GM18867 (cell line): ENCODE measurements around the gene KCNJ14.

Source experiments
- ATAC-seq: cut with Tn5 transposase; IDR thresholded peaks from one replicate; pipeline ENCODE4 v1.9.1; 2021; ENCODE audit warnings: mild to moderate bottlenecking, moderate library complexity; ENCODE audit not compliant: unreplicated experiment

The KCNJ14 gene

GRCh38 chr19:48469934-48470680 lies 14.7 kb downstream of the KCNJ14 start:
- ATAC-seq: no peak

DNA sequence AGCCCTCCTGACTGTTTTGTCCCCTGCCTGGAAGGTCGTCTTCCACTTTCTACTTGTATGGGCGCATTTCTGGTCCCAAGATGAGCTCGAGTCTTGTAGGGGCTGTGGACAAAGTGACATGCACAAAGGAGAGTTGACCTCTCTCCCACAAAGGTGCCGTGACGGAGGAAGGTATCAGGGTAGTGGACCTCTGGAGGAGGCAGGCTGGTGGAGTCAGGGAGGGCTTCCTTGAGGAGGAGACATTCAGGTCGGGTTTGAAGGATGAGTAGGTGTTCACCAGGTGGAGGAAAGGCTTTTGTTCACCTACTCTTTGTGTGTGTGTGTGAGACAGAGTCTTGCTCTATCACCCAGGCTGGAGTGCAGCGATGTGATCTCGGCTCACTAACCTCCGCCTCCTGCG lies 15.5 kb downstream of the KCNJ14 start:
- ATAC-seq: no peak

- ATAC-seq: no peak
These were observed 16.5 kb downstream of the KCNJ14 start for GRCh38 chr19:48471836-48472235.

GRCh38 chr19:48473161-48473966 lies 18.0 kb downstream of the KCNJ14 start:
- no peak for ATAC-seq

- ATAC-seq: no peak
These were observed 18.8 kb downstream of the KCNJ14 start for GRCh38 chr19:48474084-48474592.

- no peak for ATAC-seq
These were observed 20.1 kb downstream of the KCNJ14 start for GRCh38 chr19:48475369-48476068.

GRCh38 chr19:48476176-48476575 lies 20.8 kb downstream of the KCNJ14 start:
- no peak for ATAC-seq

DNA sequence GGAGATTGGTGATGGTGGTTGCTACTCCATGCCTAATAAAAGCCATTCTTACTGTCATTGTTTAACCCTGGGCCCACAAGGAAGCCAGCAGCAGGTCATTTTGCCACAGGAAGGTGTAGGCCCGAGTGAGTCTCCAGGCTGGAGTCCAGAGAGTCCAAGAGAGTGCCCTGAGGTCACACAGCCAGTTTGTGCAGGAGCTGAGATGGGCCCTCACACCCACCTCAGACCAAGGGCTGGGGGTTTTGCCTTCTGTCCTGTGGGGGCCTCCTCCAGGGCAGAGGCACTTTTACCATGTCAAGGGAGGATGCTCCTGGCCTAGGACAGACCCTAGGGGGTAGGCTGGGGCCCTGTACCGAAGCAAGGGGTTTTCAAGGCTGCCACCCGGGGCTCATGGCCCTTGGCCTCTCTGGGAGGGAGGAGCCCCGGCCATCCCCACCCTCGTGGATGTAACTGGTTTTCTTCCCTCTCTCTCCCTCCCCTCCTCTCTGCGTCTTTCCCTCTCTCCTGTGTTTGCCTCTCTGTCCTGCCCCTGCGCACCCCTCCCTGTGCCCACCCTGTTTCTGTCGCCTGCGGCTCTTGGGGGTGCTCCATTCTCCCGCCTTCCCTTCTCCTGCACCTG lies 21.8 kb downstream of the KCNJ14 start:
- no peak for ATAC-seq

DNA sequence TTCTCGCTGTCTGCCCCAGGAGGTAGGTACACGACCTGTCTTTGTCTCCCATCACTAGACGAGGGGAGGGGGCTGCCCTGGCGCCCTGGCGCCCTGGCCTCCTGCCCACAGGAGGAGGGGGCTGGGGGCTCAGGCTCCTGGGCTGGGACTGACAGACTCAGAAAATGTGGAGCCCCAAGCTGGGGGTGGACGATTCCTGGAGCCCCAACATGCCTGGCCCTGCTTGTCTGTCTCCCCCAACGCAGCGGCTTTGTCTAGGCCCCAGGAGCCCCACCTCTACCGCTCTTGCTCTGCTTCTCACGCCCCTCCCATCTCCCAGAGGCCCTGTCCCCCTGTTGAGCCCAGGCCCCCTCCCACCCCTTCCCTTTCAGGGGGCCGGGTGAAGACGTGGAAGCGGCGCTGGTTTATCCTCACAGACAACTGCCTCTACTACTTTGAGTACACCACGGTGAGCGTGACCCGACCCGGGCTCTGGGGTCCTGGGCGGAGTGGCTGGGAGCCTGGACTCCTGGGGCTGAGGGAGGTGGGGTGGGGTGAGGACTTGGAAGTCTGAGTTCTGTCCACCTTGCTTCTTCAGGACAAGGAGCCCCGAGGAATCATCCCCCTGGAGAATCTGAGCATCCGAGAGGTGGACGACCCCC lies 22.4 kb downstream of the KCNJ14 start:
- ATAC-seq: no peak

DNA sequence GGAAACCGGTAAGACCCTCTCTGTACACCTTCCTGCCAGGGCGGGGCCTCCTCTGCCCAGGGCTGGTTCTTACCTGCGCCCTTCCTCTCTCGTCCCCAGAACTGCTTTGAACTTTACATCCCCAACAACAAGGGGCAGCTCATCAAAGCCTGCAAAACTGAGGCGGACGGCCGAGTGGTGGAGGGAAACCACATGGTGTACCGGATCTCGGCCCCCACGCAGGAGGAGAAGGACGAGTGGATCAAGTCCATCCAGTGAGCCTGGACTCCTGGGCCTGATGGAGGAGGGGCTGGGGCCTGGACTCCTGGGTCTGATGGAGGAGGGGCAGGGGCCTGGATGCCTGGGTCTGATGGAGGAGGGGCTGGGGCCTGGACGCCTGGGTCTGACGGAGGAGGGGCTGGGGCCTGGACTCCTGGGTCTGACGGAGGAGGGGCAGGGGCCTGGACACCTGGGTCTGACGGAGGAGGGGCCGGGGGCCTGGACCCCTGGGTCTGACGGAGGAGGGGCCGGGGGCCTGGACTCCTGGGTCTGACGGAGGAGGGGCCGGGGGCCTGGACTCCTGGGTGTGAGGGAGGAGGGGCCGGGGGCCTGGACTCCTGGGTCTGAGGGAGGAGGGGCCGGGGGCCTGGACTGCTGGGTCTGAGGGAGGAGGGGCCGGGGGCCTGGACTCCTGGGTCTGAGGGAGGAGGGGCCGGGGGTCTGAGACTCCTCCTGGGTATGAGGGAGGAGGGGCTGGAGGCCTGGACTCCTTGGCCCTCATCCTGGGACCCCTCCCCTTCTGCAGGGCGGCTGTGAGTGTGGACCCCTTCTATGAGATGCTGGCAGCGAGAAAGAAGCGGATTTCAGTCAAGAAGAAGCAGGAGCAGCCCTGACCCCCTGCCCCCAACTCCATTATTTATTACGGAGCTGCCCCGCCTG lies 23.2 kb downstream of the KCNJ14 start:
- no peak for ATAC-seq

GRCh38 chr19:48479686-48480085 lies 24.3 kb downstream of the KCNJ14 start:
- ATAC-seq: no peak

- ATAC-seq: no peak
These were observed 24.8 kb downstream of the KCNJ14 start for GRCh38 chr19:48480183-48480557.

DNA sequence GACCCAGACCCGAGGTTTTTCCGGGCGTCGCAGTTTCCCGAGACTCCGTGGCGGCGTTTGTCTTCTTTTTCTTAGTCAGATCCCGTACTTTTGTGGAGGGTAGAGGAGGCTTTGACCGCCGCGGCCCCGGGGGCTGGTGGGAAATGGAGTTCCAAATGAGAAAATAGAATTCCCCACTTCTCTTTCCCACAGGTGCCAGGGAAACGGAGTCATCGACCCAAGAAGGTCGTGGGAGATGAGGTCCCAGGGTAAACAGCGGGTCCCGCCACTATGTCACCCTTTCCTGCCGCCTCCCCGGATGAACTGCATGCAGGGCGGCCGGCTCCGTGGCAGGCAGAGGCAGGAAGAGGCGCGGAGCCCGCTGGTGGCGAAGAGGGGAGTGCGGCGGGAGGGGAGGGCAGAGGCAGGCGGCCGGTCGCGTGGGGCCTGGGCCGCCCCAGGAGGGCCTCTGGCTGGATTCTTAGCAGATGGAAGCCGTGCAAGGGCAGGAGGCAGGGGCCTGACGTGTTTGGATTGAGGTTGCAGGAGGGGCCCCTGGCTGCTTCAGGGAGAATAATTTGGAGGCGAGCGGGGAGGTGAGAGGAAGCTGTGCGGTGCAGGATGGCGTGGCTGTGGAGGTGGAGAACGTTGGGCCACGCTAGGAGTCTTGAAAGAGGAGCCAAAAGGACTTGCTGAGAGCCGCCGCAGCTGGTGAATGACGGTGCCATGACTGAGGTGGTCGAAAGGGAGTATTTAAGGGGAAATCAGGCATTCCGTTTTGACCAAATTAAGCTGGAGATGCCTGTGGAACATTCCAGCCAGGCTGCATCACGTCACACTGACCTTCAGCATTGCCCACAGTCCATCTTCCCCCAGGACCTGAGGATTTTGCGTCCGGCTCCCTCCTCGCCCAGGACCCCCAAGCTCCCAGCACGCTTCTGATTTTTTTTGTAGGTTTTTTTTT lies 25.5 kb downstream of the KCNJ14 start:
- ATAC-seq: no peak

GRCh38 chr19:48481846-48482639 lies 26.7 kb downstream of the KCNJ14 start:
- ATAC-seq: no peak

GRCh38 chr19:48483301-48483700 lies 27.9 kb downstream of the KCNJ14 start:
- no peak for ATAC-seq

DNA sequence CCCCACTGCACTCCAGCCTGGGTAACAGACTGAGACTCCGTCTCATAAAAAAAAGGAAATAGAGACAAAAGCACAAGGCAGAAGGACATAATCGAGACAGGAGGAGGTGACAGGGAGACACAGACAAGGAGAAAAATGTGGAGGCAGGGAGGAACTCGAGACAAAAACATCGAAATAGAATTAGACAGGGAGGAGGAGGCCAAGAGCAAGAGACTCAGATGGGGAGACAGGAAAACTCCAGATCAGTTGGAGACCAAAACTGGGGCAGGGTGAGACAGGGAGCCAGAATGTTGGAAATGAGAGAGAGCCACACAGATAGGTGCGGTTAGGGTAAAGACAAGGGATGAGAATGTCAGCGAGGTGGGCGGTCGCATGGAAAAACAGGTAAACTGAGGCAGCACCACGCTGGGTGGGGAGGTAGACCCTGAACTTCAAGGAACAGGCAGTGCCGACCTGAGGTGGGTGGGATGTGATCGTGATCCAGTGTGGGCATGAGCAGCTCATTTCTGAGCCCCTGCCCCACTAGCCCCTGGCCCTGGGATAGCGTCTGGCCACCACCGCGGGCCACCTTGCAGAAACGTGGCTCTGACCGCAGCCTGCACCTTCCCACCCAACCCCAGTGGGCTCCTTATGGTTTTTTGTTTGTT lies 29.0 kb downstream of the KCNJ14 start:
- ATAC-seq: no peak

DNA sequence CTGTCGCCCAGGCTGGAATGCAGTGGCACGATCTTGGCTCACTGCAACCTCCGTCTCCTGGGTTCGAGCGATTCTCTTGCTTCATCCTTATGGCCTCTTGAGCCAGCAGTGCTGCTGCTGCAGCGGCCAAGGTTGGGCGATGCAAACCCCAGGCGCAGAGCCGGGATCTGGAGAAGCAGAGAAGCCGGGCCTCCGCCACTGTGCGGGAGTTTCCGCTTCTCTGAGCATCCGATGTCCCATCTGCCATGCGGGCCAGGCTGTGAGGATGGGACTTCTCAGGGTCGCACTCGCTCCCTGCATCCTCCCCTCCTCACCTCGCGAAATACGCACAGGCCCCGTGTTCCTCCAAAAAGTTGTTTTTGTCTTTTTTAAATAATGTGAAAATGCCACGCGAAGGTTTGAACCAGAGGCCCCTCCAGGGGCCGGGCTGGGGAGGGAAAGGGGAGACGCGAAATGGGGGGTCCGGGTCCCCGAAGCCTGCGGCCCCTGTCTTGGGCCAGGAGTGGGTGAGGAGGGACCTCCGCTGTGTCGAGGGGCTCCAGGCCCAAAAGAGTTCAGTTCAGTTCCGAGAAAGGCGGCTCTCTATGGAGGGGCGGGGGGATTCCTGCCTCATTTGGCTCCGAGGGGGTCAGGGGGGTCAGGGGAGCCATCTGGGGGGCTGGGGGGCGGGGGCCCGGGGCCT lies 29.7 kb downstream of the KCNJ14 start:
- ATAC-seq: no peak
